HG02885 (cell line): ENCODE data around the gene DNAJC16.
"Not testable (repeated sequence)": the region's sequence is repeated elsewhere in the genome, so short reads cannot be mapped to it uniquely, and the experiment has no call there.

Experiments used
- ATAC-seq: cut with Tn5 transposase; IDR thresholded peaks from one replicate; pipeline ENCODE4 v1.9.1; 2021; ENCODE audit warnings: mild to moderate bottlenecking; ENCODE audit not compliant: unreplicated experiment, poor library complexity

DNAJC16 gene

GRCh38 chr1:15575549-15576150 lies 49.0 kb downstream of the DNAJC16 start:
- ATAC-seq: no peak

- no peak for ATAC-seq
Measured at GRCh38 chr1:15577691-15578090, 51.0 kb downstream of the DNAJC16 start.

GRCh38 chr1:15578921-15579682 lies 52.5 kb downstream of the DNAJC16 start:
- no peak for ATAC-seq

GRCh38 chr1:15579683-15580047 lies 53.0 kb downstream of the DNAJC16 start:
- ATAC-seq: no peak

GRCh38 chr1:15583016-15583706 lies 56.5 kb downstream of the DNAJC16 start:
- no peak for ATAC-seq

GRCh38 chr1:15584489-15585363 lies 58.1 kb downstream of the DNAJC16 start, which contains the start of gene AGMAT:
Gene AGMAT (minus strand): TSS chr1:15585051. CDS start chr1:15584967, 84 bp downstream.
- ATAC-seq: peak; percentile 66

GRCh38 chr1:15592285-15592684 lies 65.6 kb downstream of the DNAJC16 start:
- ATAC-seq: no peak

- no peak for ATAC-seq
Measured at GRCh38 chr1:15595809-15596617, 69.4 kb downstream of the DNAJC16 start.

- no peak for ATAC-seq
Measured at GRCh38 chr1:15598436-15598835, 71.8 kb downstream of the DNAJC16 start.

GRCh38 chr1:15603050-15603965 lies 76.7 kb downstream of the DNAJC16 start:
- ATAC-seq: peak; percentile 87

- not testable (repeated sequence) for ATAC-seq
Measured at GRCh38 chr1:15603966-15604282, 77.3 kb downstream of the DNAJC16 start.

- ATAC-seq: not testable (repeated sequence)
Measured at GRCh38 chr1:15604400-15604799, 77.8 kb downstream of the DNAJC16 start.

- ATAC-seq: no peak
Measured at GRCh38 chr1:15605398-15606383, 79.0 kb downstream of the DNAJC16 start.

GRCh38 chr1:15609631-15610030 lies 83.0 kb downstream of the DNAJC16 start:
- ATAC-seq: no peak

- no peak for ATAC-seq
Measured at GRCh38 chr1:15610167-15610566, 83.5 kb downstream of the DNAJC16 start.

- no peak for ATAC-seq
Measured at GRCh38 chr1:15616373-15617172, 89.9 kb downstream of the DNAJC16 start.
